NT2/D1 (cell line): ENCODE data around the gene LYPD6B.
A peak's percentile ranks its signal among the peaks of the same experiment; 100 is the strongest.

Experiments
- DNase-seq: peaks from one replicate; pipeline ENCODE4 v3.0.0-alpha.2; 2011; ENCODE audit warnings: low read depth, low spot score
- H3K27me3 ChIP-seq: 2 replicates; pipeline ENCODE4 v1.6.0; 2011; ENCODE audit warnings: mild to moderate bottlenecking; ENCODE audit not compliant: insufficient read length, insufficient read depth
- H3K36me3 ChIP-seq: 2 replicates; pipeline ENCODE4 v1.6.1; 2011; ENCODE audit warnings: mild to moderate bottlenecking, low read length, mixed read lengths; ENCODE audit not compliant: insufficient read depth, insufficient read length
- H3K4me1 ChIP-seq: 2 replicates; pipeline ENCODE4 v1.5.1; 2011; ENCODE audit not compliant: insufficient read depth, insufficient read length
- H3K4me3 ChIP-seq: 2 replicates; pipeline ENCODE4 v1.5.1; 2011; ENCODE audit warnings: low read depth; ENCODE audit not compliant: insufficient read length
- H3K9ac ChIP-seq: 2 replicates; pipeline ENCODE4 v1.6.0; 2011; ENCODE audit warnings: low read depth; ENCODE audit not compliant: insufficient read length
- H3K9me3 ChIP-seq: 2 replicates; pipeline ENCODE4 v1.5.1; 2011; ENCODE audit warnings: mild to moderate bottlenecking, low read length; ENCODE audit not compliant: insufficient read depth
- SUZ12 ChIP-seq: IDR thresholded peaks from 2 replicates; pipeline ENCODE4 v1.6.1; 2011; ENCODE audit not compliant: insufficient read length, insufficient read depth; ENCODE audit errors: extremely low read depth
- YY1 ChIP-seq: IDR thresholded peaks from 2 replicates; pipeline ENCODE4 v1.6.1; 2011; ENCODE audit not compliant: insufficient read length, insufficient read depth
- ZNF274 ChIP-seq: IDR thresholded peaks from 2 replicates; pipeline ENCODE4 v1.6.1; 2011; ENCODE audit warnings: mild to moderate bottlenecking, low read depth, low read length

LYPD6B gene

DNA sequence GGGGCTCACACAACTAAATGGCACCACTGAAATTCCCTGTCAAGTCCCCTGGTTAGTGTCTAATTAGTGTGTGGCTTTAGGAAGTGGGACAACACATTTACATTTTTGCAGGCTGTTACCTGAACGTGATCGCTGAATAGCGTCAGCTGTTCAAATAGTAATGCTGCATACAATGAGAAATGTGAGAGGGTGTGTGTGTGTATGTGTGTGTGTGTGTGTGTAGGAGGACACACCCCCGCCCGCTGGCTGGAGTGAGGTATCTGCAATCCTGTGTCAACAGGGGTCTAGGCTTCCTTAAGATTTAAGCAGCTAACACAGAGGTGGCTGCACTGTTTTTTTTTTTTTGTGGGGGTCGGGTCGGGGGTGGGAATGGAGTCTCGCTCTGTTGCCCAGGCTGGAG lies 4.8 kb upstream of the LYPD6B start:
- no peaks in the 10 kb centered on the region for H3K36me3 ChIP-seq
- no peaks in the 10 kb centered on the region for H3K9me3 ChIP-seq
- no peak for TF ChIP-seq ZNF274
- TF ChIP-seq YY1 = no peak
- no peak for TF ChIP-seq SUZ12
- DNase-seq = no peak
- no peak overlapping the region for H3K4me3 ChIP-seq
- peaks cover 19% of the 10 kb centered on the region for H3K27me3 ChIP-seq
- H3K9ac ChIP-seq = no peak overlapping the region
- H3K4me1 ChIP-seq = peaks cover 6% of the 10 kb centered on the region

DNA sequence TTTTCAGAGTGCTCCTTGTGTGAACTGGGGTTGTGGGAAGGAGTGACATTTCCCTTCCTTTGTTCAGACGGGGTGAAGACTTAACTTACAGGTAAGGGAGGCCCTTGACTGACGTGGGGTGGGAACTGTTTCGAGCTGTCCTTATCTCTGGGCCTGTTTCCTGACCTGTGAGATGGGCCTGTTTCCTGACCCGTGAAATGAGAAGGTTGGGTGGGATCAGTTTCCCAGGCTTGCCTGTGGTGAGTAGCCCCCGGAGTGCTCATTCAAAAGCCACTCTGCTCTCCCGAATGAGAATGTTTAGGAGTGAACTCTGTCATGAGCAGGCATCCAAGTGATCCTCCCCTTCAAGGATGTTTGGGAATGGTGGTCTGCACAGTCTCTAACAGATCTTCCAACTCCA lies 4.1 kb upstream of the LYPD6B start:
- no peak for DNase-seq
- no peaks in the 10 kb centered on the region for H3K9me3 ChIP-seq
- no peak overlapping the region for H3K9ac ChIP-seq
- H3K4me1 ChIP-seq = peaks cover 8% of the 10 kb centered on the region
- peaks cover 26% of the 10 kb centered on the region for H3K27me3 ChIP-seq
- H3K4me3 ChIP-seq = no peak overlapping the region
- TF ChIP-seq YY1 = no peak
- no peak for TF ChIP-seq SUZ12
- no peak for TF ChIP-seq ZNF274
- H3K36me3 ChIP-seq = no peaks in the 10 kb centered on the region

DNA sequence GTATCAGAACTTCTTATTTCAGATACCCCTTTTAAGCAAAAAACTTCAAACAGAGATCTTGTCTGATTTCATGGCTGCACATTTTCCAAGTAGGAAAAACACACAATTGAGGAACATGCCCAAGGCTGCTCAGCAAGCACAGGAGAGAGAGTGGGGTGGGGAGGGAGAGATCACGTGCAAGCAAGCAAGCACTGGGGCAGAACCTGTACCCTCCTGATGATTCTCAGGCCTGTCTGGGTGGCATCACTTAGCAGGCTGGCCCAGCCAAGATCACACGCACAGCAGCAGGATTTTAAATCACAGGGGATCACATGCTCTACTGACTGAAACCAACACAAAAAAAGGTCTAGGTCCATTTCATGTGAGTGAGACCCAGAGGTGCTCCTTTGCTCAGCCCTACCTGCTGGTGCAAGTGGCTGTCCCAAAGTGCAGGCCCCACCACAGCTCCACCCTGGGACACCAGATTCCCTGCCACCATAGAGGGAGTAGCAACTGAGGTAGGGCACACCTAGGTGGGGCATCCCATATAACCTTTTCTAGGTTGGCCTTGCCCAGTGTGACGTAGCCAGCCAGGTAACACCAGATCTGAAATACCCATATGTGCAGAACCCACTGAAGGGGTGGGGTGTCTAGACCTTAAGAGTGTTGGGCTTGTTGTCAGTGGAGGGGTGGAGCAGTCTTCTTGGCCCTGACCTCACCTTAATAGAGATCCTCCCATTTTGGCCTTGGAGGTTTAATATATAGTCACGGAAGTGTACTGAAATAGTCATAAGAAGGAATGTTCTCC lies 1.8 kb upstream of the LYPD6B start:
- Histone ChIP-seq H3K4me3 (no peak overlapping the region), H3K4me1 (peaks cover 8% of the 10 kb centered on the region), H3K27me3 (peaks cover 32% of the 10 kb centered on the region), H3K9me3 (no peaks in the 10 kb centered on the region), H3K9ac (no peak overlapping the region), H3K36me3 (no peaks in the 10 kb centered on the region)
- TF ChIP-seq ZNF274 (no peak), YY1 (no peak), SUZ12 (no peak)
- DNase-seq = no peak

GRCh38 chr2:149037851-149038250 lies 648 bp upstream of the LYPD6B start:
- Histone ChIP-seq H3K36me3 (no peaks in the 10 kb centered on the region), H3K4me3 (peak overlapping the region; percentile 58), H3K9ac (no peak overlapping the region), H3K4me1 (peaks cover 6% of the 10 kb centered on the region), H3K9me3 (no peaks in the 10 kb centered on the region), H3K27me3 (peaks cover 32% of the 10 kb centered on the region)
- DNase-seq = no peak
- no peak for TF ChIP-seq SUZ12
- TF ChIP-seq ZNF274 = no peak
- no peak for TF ChIP-seq YY1

- Histone ChIP-seq H3K9me3 (no peaks in the 10 kb centered on the region), H3K4me1 (peaks cover 6% of the 10 kb centered on the region), H3K4me3 (peak overlapping the region; percentile 58), H3K36me3 (no peaks in the 10 kb centered on the region), H3K27me3 (peaks cover 32% of the 10 kb centered on the region), H3K9ac (peak overlapping the region; percentile 73)
- TF ChIP-seq SUZ12 = no peak
- TF ChIP-seq YY1 = no peak
- no peak for TF ChIP-seq ZNF274
- no peak for DNase-seq
Observed at GRCh38 chr2:149039213-149039724, 770 bp downstream of the LYPD6B start.

- Histone ChIP-seq H3K27me3 (peaks cover 32% of the 10 kb centered on the region), H3K9ac (no peak overlapping the region), H3K36me3 (no peaks in the 10 kb centered on the region), H3K9me3 (no peaks in the 10 kb centered on the region; the same call in 1 of the 2 replicates), H3K4me3 (no peak overlapping the region), H3K4me1 (peaks cover 6% of the 10 kb centered on the region)
- peak; percentile 63 for DNase-seq
- TF ChIP-seq YY1 (no peak), ZNF274 (no peak)
Observed at GRCh38 chr2:149040451-149040850, 2.0 kb downstream of the LYPD6B start.

- TF ChIP-seq ZNF274 = no peak
- TF ChIP-seq YY1 = no peak
- no peak for TF ChIP-seq SUZ12
- Histone ChIP-seq H3K4me1 (peaks cover 6% of the 10 kb centered on the region), H3K9ac (no peak overlapping the region), H3K4me3 (no peak overlapping the region), H3K27me3 (peaks cover 32% of the 10 kb centered on the region), H3K36me3 (no peaks in the 10 kb centered on the region), H3K9me3 (peaks cover 8% of the 10 kb centered on the region; the same call in 1 of the 2 replicates)
- DNase-seq = no peak
Observed at GRCh38 chr2:149041482-149041881, 3.0 kb downstream of the LYPD6B start.
